ENCODE measurements around the gene RNF10. TPM values are rescaled to one million over a fixed set of nuclear protein-coding genes. Genes with fewer than 3 reads are reported as not detected.

RNF10 gene
- total and polyA plus RNA-seq, 9 of the 15 experiments (the other 6 are each of a cell fraction or from before 2014, with no cell fraction given) = 43.0 to 139 (median 80.1) TPM

DNA sequence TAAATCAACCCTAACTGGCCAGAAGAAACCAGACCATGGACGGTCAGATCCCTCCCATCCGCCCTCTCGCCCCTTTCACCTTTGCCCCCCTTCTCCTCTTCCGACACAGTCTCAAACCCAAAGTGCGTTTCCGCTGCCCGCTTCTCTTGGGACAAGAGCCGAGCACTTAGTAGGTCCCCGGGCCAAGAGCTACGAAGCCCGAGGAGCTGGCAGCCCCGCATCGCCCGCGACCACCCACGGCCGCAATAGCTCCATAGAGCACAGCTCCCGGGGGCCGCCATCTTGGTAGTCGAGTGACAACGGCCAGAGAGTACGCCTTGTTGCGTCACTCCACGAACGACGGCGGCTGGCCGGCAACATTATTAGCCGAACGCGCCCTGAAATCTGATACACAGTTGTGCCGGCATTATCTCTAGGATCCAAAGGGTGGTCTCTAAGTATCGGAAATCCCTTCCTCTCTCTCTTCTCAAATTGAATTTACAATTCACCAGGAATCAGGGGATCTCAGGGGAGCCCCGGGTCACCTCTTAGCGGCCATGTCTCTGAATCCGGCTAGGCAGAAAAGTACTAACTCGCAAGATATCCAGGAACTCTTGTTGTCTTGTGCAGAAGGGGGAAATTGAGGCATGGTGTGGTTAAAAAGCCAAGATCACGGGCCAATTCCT is 5.2 kb upstream of the RNF10 start, which contains the start of gene COQ5 (continued):
- TF ChIP-seq ESRRA (IDR thresholded peaks at IDR 0.05; ENCODE audit: borderline replicate concordance, low read depth) = peak; percentile 72
- no peak for TF ChIP-seq BRCA1 (IDR thresholded peaks at IDR 0.05)
- TF ChIP-seq BRCA1 (CRISPR knock-in tag; IDR thresholded peaks at IDR 0.05) = no peak
- no peak for TF ChIP-seq BACH1 (tag; IDR thresholded peaks at IDR 0.05)
- TF ChIP-seq RBM14 (IDR thresholded peaks at IDR 0.05; ENCODE audit: borderline replicate concordance, insufficient read depth, low read depth, low read length) = no peak
- TF ChIP-seq, protein P1, sequence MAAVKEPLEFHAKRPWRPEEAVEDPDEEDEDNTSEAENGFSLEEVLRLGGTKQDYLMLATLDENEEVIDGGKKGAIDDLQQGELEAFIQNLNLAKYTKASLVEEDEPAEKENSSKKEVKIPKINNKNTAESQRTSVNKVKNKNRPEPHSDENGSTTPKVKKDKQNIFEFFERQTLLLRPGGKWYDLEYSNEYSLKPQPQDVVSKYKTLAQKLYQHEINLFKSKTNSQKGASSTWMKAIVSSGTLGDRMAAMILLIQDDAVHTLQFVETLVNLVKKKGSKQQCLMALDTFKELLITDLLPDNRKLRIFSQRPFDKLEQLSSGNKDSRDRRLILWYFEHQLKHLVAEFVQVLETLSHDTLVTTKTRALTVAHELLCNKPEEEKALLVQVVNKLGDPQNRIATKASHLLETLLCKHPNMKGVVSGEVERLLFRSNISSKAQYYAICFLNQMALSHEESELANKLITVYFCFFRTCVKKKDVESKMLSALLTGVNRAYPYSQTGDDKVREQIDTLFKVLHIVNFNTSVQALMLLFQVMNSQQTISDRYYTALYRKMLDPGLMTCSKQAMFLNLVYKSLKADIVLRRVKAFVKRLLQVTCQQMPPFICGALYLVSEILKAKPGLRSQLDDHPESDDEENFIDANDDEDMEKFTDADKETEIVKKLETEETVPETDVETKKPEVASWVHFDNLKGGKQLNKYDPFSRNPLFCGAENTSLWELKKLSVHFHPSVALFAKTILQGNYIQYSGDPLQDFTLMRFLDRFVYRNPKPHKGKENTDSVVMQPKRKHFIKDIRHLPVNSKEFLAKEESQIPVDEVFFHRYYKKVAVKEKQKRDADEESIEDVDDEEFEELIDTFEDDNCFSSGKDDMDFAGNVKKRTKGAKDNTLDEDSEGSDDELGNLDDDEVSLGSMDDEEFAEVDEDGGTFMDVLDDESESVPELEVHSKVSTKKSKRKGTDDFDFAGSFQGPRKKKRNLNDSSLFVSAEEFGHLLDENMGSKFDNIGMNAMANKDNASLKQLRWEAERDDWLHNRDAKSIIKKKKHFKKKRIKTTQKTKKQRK (IDR thresholded peaks at IDR 0.05; ENCODE audit: borderline replicate concordance, low read depth, low read length) = no peak
- peak; percentile 92 for TF ChIP-seq FOXP1 (CRISPR knock-in tag; IDR thresholded peaks at IDR 0.05)
- no peak for TF ChIP-seq ZNF41 (CRISPR knock-in tag; conservative IDR thresholded peaks at IDR 0.05)
- TF ChIP-seq NELFE (IDR thresholded peaks at IDR 0.05; ENCODE audit: insufficient read depth, insufficient read length) = no peak
- TF ChIP-seq ZBTB1 (CRISPR knock-in tag; IDR thresholded peaks at IDR 0.05; ENCODE audit: borderline replicate concordance, low read depth) = peak; percentile 53; the same call in 1 of the 2 replicates
- TF ChIP-seq TRIM24 (IDR thresholded peaks at IDR 0.05) = peak in 1 of 2 experiments; percentile 65; a peak in 1 of 4 replicates
- TF ChIP-seq, protein P2, sequence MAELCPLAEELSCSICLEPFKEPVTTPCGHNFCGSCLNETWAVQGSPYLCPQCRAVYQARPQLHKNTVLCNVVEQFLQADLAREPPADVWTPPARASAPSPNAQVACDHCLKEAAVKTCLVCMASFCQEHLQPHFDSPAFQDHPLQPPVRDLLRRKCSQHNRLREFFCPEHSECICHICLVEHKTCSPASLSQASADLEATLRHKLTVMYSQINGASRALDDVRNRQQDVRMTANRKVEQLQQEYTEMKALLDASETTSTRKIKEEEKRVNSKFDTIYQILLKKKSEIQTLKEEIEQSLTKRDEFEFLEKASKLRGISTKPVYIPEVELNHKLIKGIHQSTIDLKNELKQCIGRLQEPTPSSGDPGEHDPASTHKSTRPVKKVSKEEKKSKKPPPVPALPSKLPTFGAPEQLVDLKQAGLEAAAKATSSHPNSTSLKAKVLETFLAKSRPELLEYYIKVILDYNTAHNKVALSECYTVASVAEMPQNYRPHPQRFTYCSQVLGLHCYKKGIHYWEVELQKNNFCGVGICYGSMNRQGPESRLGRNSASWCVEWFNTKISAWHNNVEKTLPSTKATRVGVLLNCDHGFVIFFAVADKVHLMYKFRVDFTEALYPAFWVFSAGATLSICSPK (IDR thresholded peaks at IDR 0.05; ENCODE audit: borderline replicate concordance) = 0 out of 2 replicates have a peak, but pooled peaks have one; percentile 2
- no peak for TF ChIP-seq PTTG1 (tag; IDR thresholded peaks at IDR 0.05; ENCODE audit: low read depth)
- TF ChIP-seq MBD2 (IDR thresholded peaks at IDR 0.05; ENCODE audit: borderline replicate concordance, low read depth) = peak; percentile 53; the same call in 1 of the 2 replicates
- no peak for TF ChIP-seq ZNF583 (CRISPR knock-in tag; IDR thresholded peaks at IDR 0.05)
- TF ChIP-seq FOXK2 (conservative IDR thresholded peaks at IDR 0.05 in 1 of 2, IDR thresholded peaks at IDR 0.05 in 1 of 2; ENCODE audit: low read depth in 2 of 2) = peak; percentile 82 to 83; a peak in 3 of 4 replicates
- TF ChIP-seq, protein P3, sequence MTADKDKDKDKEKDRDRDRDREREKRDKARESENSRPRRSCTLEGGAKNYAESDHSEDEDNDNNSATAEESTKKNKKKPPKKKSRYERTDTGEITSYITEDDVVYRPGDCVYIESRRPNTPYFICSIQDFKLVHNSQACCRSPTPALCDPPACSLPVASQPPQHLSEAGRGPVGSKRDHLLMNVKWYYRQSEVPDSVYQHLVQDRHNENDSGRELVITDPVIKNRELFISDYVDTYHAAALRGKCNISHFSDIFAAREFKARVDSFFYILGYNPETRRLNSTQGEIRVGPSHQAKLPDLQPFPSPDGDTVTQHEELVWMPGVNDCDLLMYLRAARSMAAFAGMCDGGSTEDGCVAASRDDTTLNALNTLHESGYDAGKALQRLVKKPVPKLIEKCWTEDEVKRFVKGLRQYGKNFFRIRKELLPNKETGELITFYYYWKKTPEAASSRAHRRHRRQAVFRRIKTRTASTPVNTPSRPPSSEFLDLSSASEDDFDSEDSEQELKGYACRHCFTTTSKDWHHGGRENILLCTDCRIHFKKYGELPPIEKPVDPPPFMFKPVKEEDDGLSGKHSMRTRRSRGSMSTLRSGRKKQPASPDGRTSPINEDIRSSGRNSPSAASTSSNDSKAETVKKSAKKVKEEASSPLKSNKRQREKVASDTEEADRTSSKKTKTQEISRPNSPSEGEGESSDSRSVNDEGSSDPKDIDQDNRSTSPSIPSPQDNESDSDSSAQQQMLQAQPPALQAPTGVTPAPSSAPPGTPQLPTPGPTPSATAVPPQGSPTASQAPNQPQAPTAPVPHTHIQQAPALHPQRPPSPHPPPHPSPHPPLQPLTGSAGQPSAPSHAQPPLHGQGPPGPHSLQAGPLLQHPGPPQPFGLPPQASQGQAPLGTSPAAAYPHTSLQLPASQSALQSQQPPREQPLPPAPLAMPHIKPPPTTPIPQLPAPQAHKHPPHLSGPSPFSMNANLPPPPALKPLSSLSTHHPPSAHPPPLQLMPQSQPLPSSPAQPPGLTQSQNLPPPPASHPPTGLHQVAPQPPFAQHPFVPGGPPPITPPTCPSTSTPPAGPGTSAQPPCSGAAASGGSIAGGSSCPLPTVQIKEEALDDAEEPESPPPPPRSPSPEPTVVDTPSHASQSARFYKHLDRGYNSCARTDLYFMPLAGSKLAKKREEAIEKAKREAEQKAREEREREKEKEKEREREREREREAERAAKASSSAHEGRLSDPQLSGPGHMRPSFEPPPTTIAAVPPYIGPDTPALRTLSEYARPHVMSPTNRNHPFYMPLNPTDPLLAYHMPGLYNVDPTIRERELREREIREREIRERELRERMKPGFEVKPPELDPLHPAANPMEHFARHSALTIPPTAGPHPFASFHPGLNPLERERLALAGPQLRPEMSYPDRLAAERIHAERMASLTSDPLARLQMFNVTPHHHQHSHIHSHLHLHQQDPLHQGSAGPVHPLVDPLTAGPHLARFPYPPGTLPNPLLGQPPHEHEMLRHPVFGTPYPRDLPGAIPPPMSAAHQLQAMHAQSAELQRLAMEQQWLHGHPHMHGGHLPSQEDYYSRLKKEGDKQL (CRISPR knock-in tag; IDR thresholded peaks at IDR 0.05; ENCODE audit: borderline replicate concordance) = no peak
- TF ChIP-seq ZNF133 (CRISPR knock-in tag; IDR thresholded peaks at IDR 0.05) = peak; percentile 15; the same call in 1 of the 2 replicates

Measured in K562 (cell line).